Measurements from ENCODE around the gene YARS1. TPM values are rescaled to one million over a fixed set of nuclear protein-coding genes. Genes with fewer than 3 reads are reported as not detected.

The YARS1 gene
- total RNA-seq, 1 experiment from 2014 or later: 115 TPM

DNA sequence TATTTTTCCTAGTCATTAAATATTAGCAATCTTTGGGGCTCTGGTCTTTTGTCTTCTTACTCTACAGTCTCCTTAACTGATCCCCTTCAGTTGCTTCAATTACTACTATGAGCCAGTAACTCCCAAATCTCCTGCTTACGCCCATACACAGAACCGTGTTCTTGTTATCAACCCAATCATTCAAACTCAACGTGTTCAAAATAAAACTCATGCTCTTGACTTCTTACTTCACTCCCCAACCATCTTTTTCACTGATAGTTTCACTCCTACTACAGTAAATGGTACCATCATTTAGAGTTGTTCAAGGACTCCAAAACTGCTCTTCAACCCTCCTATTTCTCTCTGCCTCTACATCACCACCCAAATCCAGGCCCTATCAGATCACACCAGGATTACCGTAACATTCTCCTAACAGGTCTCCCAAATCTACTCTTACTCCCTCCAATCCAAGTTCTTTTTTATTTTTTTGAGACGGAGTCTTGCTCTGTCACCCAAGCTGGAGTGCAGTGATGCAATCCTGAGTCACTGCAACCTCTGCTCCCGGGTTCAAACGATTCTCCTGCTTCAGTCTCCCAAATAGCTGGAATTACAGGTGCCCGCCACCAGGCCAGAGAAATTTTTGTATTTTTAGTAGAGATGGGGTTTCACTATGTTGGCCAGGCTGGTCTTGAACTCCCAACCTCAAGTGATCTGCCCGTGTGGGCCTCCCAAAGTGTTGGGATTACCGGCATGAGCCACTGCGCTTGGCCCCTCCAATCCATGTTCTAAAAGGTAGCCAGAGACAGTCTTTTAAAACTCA lies 3.0 kb downstream of the YARS1 start:
- POLR2A ChIA-PET (ENCODE audit: unreplicated experiment): interaction anchor here (0.6 kb wide), 1 partner anchor 55 kb away, joined by 6 read pairs; no protein-coding TSS in a partner anchor
- CTCF ChIA-PET: no interaction called here
- peaks cover 27% of the 10 kb centered on the region for H3K4me1 ChIP-seq (ENCODE audit: insufficient read depth, low read length)
- intact Hi-C loops (cut with micrococcal nuclease): no loop called here
- no peaks in the 10 kb centered on the region for H3K9me2 ChIP-seq (replicated peaks; ENCODE audit: low read length)
- no peak overlapping the region for H3K9ac ChIP-seq (ENCODE audit: low read length)
- ATAC-seq (no peak), DNase-seq (peak; percentile 66)
- peak overlapping the region; percentile 89 for H3K4me3 ChIP-seq (ENCODE audit: low read length)
- no TSS peak for BruUV-seq (replicated peaks)
- no peaks in the 10 kb centered on the region for H3K27me3 ChIP-seq (ENCODE audit: low read length)
- no peak for TF ChIP-seq EZH2 (IDR thresholded peaks at IDR 0.05; ENCODE audit: low read length, unreplicated experiment)
- TF ChIP-seq, protein P1, sequence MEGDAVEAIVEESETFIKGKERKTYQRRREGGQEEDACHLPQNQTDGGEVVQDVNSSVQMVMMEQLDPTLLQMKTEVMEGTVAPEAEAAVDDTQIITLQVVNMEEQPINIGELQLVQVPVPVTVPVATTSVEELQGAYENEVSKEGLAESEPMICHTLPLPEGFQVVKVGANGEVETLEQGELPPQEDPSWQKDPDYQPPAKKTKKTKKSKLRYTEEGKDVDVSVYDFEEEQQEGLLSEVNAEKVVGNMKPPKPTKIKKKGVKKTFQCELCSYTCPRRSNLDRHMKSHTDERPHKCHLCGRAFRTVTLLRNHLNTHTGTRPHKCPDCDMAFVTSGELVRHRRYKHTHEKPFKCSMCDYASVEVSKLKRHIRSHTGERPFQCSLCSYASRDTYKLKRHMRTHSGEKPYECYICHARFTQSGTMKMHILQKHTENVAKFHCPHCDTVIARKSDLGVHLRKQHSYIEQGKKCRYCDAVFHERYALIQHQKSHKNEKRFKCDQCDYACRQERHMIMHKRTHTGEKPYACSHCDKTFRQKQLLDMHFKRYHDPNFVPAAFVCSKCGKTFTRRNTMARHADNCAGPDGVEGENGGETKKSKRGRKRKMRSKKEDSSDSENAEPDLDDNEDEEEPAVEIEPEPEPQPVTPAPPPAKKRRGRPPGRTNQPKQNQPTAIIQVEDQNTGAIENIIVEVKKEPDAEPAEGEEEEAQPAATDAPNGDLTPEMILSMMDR (conservative IDR thresholded peaks at IDR 0.05; ENCODE audit: low read depth, low read length): no peak
- TF ChIP-seq EZH2phosphoT487 (IDR thresholded peaks at IDR 0.05; ENCODE audit: borderline replicate concordance, low read length): no peak
- no peak overlapping the region for H3K27ac ChIP-seq (ENCODE audit: low read length)
- H4K20me1 ChIP-seq (ENCODE audit: low read length): no peaks in the 10 kb centered on the region
- no peaks in the 10 kb centered on the region for H3F3A ChIP-seq (ENCODE audit: low read length, unreplicated experiment)
- H3K9me3 ChIP-seq (ENCODE audit: low read length): no peaks in the 10 kb centered on the region
- peak overlapping the region; percentile 83 for H3K4me2 ChIP-seq (ENCODE audit: low read length)
- H3K36me3 ChIP-seq (ENCODE audit: low read depth, low read length): peaks cover 14% of the 10 kb centered on the region
- H3K79me2 ChIP-seq (ENCODE audit: low read length): peaks cover 94% of the 10 kb centered on the region
- H2AFZ ChIP-seq (ENCODE audit: low read length): no peak overlapping the region

DNA sequence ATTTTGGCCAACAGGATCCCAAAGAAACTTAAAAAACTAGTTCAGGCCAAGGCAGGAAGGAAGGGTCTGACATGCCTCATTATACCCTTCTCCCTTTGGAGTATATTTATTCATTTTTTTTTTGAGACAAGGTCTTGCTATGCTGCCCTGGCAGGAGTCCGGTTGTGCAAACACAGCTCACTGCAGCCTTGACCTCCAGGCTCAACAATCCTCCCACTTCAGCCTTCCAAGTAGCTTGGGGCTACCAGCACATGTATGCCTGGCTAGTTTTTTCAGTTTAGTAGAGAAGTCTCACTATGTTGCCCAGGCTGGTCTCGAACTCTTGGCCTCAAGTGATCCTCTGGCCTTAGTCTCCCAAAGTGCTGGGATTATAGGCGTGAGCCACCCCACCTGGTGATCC lies 5.2 kb downstream of the YARS1 start:
- intact Hi-C loops (cut with micrococcal nuclease): no loop called here
- no TSS peak for BruUV-seq (replicated peaks)
- Histone ChIP-seq H3K27ac (ENCODE audit: low read length) (no peak overlapping the region), H3K27me3 (ENCODE audit: low read length) (no peaks in the 10 kb centered on the region), H3F3A (ENCODE audit: low read length, unreplicated experiment) (no peaks in the 10 kb centered on the region), H3K36me3 (ENCODE audit: low read depth, low read length) (peaks cover 28% of the 10 kb centered on the region), H3K79me2 (ENCODE audit: low read length) (peaks cover 77% of the 10 kb centered on the region), H2AFZ (ENCODE audit: low read length) (no peak overlapping the region), H3K9me3 (ENCODE audit: low read length) (no peaks in the 10 kb centered on the region), H4K20me1 (ENCODE audit: low read length) (no peaks in the 10 kb centered on the region), H3K9me2 (replicated peaks; ENCODE audit: low read length) (no peaks in the 10 kb centered on the region), H3K9ac (ENCODE audit: low read length) (no peak overlapping the region), H3K4me1 (ENCODE audit: insufficient read depth, low read length) (peaks cover 20% of the 10 kb centered on the region), H3K4me3 (ENCODE audit: low read length) (no peak overlapping the region), H3K4me2 (ENCODE audit: low read length) (no peak overlapping the region)
- DNase-seq (no peak), ATAC-seq (no peak)
- TF ChIP-seq, protein P1 (conservative IDR thresholded peaks at IDR 0.05; ENCODE audit: low read depth, low read length): no peak
- TF ChIP-seq EZH2 (IDR thresholded peaks at IDR 0.05; ENCODE audit: low read length, unreplicated experiment) (no peak), EZH2phosphoT487 (IDR thresholded peaks at IDR 0.05; ENCODE audit: borderline replicate concordance, low read length) (no peak)
- CTCF ChIA-PET: no interaction called here
- POLR2A ChIA-PET (ENCODE audit: unreplicated experiment): no interaction called here

DNA sequence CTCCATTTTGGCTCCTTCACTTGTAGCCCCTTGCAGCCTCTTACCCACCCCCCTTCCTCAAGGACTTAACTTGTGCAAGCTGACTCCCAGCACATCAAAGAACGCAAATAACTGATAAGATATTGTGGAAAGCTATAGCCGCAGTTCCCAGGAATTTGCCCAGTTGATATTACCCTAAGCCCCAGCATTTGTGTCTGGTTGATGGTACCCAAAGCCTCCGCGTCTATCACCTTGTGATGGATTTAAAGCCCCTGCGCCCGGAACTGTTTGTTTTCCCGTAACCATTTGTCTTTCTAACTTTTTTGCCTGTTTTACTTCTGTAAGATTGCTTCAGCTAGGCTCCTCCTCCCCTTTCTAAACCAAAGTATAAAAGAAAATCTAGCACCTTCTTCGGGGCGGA lies 5.9 kb downstream of the YARS1 start:
- POLR2A ChIA-PET (ENCODE audit: unreplicated experiment): no interaction called here
- peaks cover 35% of the 10 kb centered on the region for H3K36me3 ChIP-seq (ENCODE audit: low read depth, low read length)
- no peaks in the 10 kb centered on the region for H3K9me3 ChIP-seq (ENCODE audit: low read length)
- no peak for DNase-seq
- peaks cover 20% of the 10 kb centered on the region for H3K4me1 ChIP-seq (ENCODE audit: insufficient read depth, low read length)
- no peak for ATAC-seq
- intact Hi-C loops (cut with micrococcal nuclease): no loop called here
- CTCF ChIA-PET: no interaction called here
- no peak overlapping the region for H3K27ac ChIP-seq (ENCODE audit: low read length)
- H3F3A ChIP-seq (ENCODE audit: low read length, unreplicated experiment): no peaks in the 10 kb centered on the region
- BruUV-seq (replicated peaks): no TSS peak
- no peak overlapping the region for H3K4me2 ChIP-seq (ENCODE audit: low read length)
- peaks cover 70% of the 10 kb centered on the region for H3K79me2 ChIP-seq (ENCODE audit: low read length)
- no peak overlapping the region for H3K9ac ChIP-seq (ENCODE audit: low read length)
- H3K4me3 ChIP-seq (ENCODE audit: low read length): no peak overlapping the region
- no peaks in the 10 kb centered on the region for H3K9me2 ChIP-seq (replicated peaks; ENCODE audit: low read length)
- TF ChIP-seq EZH2phosphoT487 (IDR thresholded peaks at IDR 0.05; ENCODE audit: borderline replicate concordance, low read length) (no peak), EZH2 (IDR thresholded peaks at IDR 0.05; ENCODE audit: low read length, unreplicated experiment) (no peak)
- TF ChIP-seq, protein P1 (conservative IDR thresholded peaks at IDR 0.05; ENCODE audit: low read depth, low read length): no peak
- no peak overlapping the region for H2AFZ ChIP-seq (ENCODE audit: low read length)
- H4K20me1 ChIP-seq (ENCODE audit: low read length): no peaks in the 10 kb centered on the region
- no peaks in the 10 kb centered on the region for H3K27me3 ChIP-seq (ENCODE audit: low read length)
